ENCODE results near the gene PARD6G. TPM values are rescaled to one million over a fixed set of nuclear protein-coding genes. Genes with fewer than 3 reads are reported as not detected.

PARD6G gene
- total RNA-seq, 1 donor from 2014 or later: 30.7 TPM

DNA sequence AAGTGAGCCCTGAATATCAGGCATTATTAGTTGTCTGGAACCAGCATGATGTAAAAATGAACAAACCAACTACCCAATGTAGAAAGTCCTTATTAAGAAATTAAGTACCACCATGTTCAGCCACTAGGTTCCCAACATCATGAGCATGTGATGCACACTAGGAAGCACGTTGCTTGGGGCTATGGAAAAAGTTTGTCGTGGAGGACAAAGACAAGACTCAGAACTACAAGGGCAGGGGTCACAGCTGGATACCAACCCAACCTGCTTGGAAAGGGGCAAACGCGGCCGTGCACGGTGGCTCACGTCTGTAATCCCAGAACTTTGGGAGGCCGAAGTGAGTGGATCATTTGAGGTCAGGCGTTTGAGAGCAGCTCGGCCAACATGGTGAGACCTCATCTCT, 74.3 kb downstream of the PARD6G start:
- no peak overlapping the region for H3K27ac Mint-ChIP-seq
- H3K27me3 Mint-ChIP-seq (ENCODE audit: low read depth): no peaks in the 10 kb centered on the region
- peaks cover 20% of the 10 kb centered on the region for H3K4me1 Mint-ChIP-seq
- no peaks in the 10 kb centered on the region for H3K36me3 Mint-ChIP-seq
- H3K9me3 Mint-ChIP-seq: no peaks in the 10 kb centered on the region
- TF ChIP-seq, protein P1, sequence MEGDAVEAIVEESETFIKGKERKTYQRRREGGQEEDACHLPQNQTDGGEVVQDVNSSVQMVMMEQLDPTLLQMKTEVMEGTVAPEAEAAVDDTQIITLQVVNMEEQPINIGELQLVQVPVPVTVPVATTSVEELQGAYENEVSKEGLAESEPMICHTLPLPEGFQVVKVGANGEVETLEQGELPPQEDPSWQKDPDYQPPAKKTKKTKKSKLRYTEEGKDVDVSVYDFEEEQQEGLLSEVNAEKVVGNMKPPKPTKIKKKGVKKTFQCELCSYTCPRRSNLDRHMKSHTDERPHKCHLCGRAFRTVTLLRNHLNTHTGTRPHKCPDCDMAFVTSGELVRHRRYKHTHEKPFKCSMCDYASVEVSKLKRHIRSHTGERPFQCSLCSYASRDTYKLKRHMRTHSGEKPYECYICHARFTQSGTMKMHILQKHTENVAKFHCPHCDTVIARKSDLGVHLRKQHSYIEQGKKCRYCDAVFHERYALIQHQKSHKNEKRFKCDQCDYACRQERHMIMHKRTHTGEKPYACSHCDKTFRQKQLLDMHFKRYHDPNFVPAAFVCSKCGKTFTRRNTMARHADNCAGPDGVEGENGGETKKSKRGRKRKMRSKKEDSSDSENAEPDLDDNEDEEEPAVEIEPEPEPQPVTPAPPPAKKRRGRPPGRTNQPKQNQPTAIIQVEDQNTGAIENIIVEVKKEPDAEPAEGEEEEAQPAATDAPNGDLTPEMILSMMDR (IDR thresholded peaks at IDR 0.05; ENCODE audit: unreplicated experiment): no peak
- no peak for DNase-seq (ENCODE audit: low spot score in 2 of 2, unreplicated experiment in 2 of 2)
- H3K4me3 Mint-ChIP-seq: no peak overlapping the region

DNA sequence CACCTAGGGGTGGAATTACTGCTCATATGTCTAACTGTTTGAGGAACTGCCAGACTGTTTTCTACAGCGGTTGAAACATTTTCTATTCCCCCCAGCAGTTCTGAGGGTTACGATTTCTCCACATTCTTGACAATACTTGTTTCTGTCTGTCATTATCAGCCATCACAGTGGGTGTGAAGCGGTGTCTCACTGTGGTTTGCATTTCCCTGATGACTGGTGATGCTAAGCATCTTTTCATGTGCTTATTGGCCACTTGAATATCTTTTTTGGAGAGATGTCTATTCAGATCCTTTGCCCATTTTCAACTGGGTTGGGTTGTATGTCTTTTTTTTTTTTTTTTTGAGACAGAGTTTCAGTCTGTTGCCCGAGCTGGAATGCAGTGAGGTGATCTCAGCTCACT, 75.3 kb downstream of the PARD6G start:
- Mint-ChIP-seq H3K4me3 (no peak overlapping the region), H3K9me3 (no peaks in the 10 kb centered on the region), H3K4me1 (peaks cover 20% of the 10 kb centered on the region), H3K27ac (no peak overlapping the region), H3K36me3 (peaks cover 2% of the 10 kb centered on the region), H3K27me3 (ENCODE audit: low read depth) (no peaks in the 10 kb centered on the region)
- TF ChIP-seq, protein P1 (IDR thresholded peaks at IDR 0.05; ENCODE audit: unreplicated experiment): no peak
- DNase-seq (ENCODE audit: low spot score in 2 of 2, unreplicated experiment in 2 of 2): no peak

DNA sequence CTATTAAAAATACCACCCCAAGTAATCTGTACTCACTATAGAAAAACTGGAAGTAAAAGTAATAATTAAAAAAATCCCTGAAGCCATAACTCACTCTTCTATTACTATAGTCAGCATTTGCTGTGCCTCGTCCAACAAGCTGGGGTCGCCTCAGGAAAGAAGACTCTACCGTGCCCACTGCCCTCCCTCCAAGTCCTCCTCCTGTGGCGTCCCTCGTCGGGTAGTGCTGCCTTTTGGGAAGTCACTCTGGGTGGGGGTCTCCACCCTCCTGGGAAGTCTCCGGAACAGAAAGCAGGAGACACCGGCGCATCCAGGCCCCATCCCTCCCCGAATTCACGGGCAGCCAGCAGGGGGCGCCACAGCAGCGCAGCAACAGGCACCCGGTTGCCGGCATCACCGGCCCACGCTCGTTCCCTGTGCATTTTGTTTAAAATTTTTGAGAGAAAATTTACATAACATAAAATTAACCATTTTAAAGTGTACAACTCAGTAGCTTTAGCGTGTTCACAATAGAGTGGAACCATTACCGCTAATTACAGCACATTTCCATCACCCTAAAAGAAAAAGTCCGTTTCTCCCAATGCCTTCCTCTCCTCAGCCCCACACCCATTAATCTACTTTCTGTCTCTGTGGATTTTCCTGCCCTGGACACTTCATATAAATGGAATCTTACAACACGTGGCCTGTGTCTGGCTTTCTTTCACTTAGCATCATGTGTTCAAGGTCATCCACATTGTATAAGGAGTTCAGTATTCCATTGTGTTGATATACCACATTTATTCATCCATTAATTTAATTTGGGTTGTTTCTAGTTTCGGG, 76.1 kb downstream of the PARD6G start:
- Mint-ChIP-seq H3K27me3 (ENCODE audit: low read depth) (no peaks in the 10 kb centered on the region), H3K4me3 (peak overlapping the region; percentile 49), H3K9me3 (no peaks in the 10 kb centered on the region), H3K36me3 (peaks cover 6% of the 10 kb centered on the region), H3K4me1 (peaks cover 16% of the 10 kb centered on the region), H3K27ac (peak overlapping the region; percentile 39)
- TF ChIP-seq, protein P1 (IDR thresholded peaks at IDR 0.05; ENCODE audit: unreplicated experiment): peak; percentile 91
- DNase-seq (ENCODE audit: low spot score in 2 of 2, unreplicated experiment in 2 of 2): peak in 1 of 2 experiments; percentile 78

DNA sequence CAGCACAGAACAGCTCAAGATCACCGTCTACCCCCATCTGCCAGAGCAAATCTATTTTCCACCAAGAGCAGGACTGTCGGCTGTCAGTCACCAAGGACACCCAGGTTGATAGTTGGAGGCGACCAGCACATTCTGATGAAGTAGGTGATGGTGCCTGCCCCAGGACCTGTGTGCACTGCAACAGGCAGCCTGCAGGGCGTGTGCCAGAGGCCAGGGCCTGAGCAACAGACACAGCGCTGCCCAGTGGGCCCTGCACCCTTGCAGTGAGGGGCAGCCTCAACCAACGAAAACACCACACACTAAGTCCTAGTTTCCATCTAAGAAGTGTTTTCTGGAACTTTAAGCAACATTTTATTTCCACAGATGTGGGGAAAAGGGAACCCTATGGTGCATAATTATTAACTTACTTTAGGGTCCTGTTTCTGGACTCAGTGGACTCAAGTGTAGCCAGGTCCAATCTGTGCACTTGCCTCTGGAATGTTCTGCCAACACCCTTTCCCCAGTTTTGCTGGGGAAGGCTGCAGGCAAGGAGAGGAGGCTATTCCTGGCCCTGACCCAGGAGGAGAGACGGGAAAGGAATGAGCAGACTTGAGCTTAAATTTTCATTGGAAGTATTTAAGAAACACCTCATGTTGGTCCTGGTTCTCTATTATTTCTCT, 76.8 kb downstream of the PARD6G start:
- DNase-seq (ENCODE audit: low spot score in 2 of 2, unreplicated experiment in 2 of 2): no peak
- Mint-ChIP-seq H3K27ac (no peak overlapping the region), H3K36me3 (peaks cover 10% of the 10 kb centered on the region), H3K9me3 (peaks cover 3% of the 10 kb centered on the region), H3K4me3 (no peak overlapping the region), H3K4me1 (peaks cover 10% of the 10 kb centered on the region), H3K27me3 (ENCODE audit: low read depth) (no peaks in the 10 kb centered on the region)
- TF ChIP-seq, protein P1 (IDR thresholded peaks at IDR 0.05; ENCODE audit: unreplicated experiment): no peak

DNA sequence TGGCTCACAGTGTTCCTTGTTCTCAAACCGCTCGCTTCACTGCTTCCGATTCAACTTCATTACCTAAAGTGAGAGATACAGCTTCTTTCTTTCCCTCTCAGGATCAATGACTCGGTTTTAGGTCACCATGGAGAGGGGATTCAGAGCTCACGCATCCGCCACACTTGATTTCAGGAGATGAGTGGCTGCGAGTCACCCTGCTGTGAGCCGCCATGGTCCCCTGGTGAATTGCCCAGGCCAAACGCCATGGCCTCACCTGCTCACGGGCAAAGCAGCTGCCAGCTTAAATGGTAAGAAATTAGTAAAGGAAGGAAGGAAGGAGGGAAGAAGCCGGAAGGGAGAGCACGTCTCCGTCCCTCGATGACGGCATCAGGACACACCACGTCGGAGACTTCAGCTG, 77.7 kb downstream of the PARD6G start:
- H3K4me1 Mint-ChIP-seq: peaks cover 10% of the 10 kb centered on the region
- H3K4me3 Mint-ChIP-seq: no peak overlapping the region
- H3K27ac Mint-ChIP-seq: no peak overlapping the region
- no peak for DNase-seq (ENCODE audit: low spot score in 2 of 2, unreplicated experiment in 2 of 2)
- H3K27me3 Mint-ChIP-seq (ENCODE audit: low read depth): no peaks in the 10 kb centered on the region
- H3K36me3 Mint-ChIP-seq: peaks cover 13% of the 10 kb centered on the region
- TF ChIP-seq, protein P1 (IDR thresholded peaks at IDR 0.05; ENCODE audit: unreplicated experiment): no peak
- H3K9me3 Mint-ChIP-seq: peaks cover 11% of the 10 kb centered on the region
